ENCODE results near the gene EMP1.

Gene EMP1, protein sequence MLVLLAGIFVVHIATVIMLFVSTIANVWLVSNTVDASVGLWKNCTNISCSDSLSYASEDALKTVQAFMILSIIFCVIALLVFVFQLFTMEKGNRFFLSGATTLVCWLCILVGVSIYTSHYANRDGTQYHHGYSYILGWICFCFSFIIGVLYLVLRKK

GRCh38 chr12:13196130-13196921 is at the start of gene EMP1:
TSS of gene EMP1 (plus strand) at chr12:13196726. CDS start at chr12:13211511, 14,785 bp downstream.
- peak; percentile 62 for DNase-seq (ENCODE audit: low read depth)

DNA sequence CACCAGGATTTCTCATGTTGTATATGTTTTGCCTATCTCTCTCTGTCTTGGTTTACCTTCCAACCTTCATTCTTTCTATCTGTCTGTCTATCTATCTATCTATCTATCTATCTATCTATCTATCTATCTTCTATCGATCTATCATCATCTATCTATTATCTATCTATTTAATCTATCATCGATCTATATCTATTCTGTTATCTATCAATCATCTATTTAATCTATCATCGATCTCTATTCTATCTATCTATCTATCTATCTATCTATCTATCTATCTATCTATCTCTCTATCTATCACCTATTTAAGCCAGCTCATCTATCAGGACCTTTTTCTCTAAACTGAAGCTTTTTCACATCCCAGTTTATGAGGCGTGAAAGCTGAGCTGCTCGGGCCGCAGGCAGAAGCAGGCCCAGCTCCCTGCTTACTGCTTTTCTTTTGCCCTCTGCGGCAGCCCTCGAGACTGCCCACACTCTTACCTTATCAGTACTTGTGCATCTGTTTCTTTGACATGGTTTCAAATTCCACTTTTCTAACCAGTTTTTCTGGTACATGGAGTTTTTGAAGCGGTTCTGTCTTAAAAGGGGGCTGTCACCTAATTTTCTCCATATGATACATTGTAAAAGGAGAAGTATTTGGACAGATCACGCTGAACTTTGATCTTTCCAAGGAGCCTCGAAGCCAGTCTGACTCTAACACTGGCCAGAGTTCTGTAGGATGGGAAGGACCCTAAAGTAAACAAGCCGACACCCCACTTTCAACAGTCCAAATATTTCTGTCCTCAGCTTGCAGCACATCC is 48.6 kb upstream of the EMP1 start:
- no peak for DNase-seq (ENCODE audit: low read depth)

DNA sequence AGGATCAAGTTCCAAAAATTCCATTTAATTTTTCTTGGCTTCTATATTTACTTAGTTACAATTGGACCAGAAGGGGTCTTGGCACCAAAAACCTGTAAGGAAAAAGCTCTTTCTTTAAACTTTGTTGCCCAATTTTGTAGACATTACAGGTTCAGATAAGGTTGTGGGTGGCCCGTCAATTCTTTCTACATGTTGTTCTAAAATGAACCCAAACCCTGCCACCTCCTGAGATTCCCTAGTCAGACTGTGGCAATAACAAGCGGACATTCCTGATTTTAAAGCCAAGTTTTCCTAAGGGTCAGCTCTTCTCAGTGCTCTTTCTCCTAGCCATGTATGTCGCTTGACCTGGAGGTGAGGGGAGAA is 48.1 kb upstream of the EMP1 start:
- no peak for DNase-seq (ENCODE audit: low read depth)

GRCh38 chr12:13149411-13149810 is 47.1 kb upstream of the EMP1 start:
- DNase-seq (ENCODE audit: low read depth), result no peak

DNA sequence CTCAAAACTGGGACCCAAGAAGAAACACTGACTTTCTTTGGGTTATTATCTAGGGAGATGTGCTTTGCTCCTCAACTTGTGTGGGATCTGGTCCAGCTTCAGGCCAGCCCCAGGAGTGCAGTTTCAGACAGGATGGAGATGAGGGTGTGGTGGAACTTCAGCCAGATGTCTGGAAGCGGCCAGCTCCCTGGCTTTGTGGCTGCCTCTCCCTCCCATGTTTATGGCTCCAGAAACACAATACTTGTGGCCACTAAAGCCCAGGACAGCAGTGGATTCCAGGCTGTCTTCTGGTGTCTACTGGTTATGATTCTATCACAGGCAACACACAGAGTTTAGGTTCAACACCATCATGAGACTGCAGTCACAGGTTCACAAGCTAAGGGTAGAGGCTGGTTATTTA is 44.2 kb upstream of the EMP1 start:
- no peak for DNase-seq (ENCODE audit: low read depth)

DNA sequence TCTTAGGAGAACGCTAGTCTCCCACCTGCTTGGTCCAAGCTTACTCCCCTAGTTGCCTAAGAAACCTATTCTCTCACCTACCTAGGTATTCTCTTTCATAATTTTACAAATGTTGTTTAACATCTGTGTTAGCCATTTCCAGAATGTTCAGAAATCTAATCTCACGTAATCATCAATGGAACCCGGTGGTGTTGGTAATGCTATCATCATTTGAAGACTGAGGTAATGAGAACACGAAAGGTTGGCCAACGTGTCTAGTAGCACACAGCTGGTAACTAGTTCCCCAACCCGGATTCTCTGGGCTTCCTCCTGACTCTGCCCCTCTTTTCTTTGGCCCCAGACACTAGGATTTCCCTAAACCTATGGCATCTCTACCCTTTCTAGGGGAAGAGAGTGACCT is 43.8 kb upstream of the EMP1 start:
- no peak for DNase-seq (ENCODE audit: low read depth)

DNA sequence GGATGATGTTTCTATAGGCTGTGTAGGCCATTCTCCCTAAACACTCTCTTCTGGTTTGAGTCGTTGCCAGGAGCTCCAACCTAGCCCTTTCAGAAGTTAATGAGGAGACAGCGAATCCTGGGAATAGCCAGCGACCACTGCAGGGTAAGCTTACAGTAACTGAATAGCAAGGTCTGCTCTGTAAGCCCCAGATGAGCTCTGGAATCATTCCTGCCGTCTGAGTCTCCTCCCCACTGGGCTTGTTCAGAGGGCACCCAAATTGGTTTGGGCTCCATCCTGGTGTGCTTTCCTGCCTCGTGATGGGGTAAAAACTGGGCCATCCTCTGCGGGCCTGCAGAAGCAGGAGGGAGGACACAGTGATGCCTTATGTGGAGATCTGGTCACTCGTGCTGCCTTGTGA is 43.3 kb upstream of the EMP1 start:
- DNase-seq (ENCODE audit: low read depth), result no peak

GRCh38 chr12:13154027-13154538 is 42.4 kb upstream of the EMP1 start:
- no peak for DNase-seq (ENCODE audit: low read depth)

DNA sequence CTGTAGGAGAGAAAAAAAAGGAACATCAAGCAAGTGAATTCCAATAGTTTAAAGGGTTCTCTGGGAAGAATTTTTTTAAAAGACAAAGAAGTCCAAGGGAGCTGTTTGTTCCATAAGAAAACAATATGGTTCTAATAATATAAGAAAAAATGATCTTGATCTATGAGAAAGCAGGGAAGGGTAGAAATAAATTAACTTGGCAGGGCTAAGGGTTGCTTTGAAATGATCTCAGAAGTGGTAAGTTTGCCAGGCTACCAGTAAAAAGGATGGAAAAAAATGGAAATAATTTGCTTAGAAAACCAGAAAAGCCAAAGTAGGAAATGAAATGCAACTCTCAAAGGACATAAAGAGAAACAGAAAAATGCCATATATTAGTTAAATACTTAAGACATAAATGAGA is 41.7 kb upstream of the EMP1 start:
- DNase-seq (ENCODE audit: low read depth), result no peak

GRCh38 chr12:13156277-13156676 is 40.2 kb upstream of the EMP1 start:
- no peak for DNase-seq (ENCODE audit: low read depth)

- DNase-seq (ENCODE audit: low read depth), result no peak
Observed at GRCh38 chr12:13161172-13161571, 35.4 kb upstream of the EMP1 start.

DNA sequence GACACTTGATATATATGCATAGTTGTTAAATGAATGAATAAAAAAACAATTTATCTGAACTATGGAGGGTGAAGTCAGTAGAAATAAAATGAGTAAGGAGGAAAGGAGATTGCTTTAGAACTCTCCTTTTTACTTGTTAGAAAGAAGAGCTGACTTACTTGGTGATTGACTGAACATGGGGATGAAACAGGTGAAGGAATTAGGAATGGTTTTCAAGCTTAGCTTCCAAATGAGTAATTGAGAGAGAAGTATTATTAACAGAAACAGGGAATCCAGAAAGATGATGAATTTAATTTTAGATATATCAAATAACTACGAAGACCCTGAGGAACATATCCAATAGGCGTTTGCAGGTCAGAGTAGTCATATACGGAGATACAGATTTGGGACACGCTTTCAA is 33.6 kb upstream of the EMP1 start:
- DNase-seq (ENCODE audit: low read depth), result no peak

DNA sequence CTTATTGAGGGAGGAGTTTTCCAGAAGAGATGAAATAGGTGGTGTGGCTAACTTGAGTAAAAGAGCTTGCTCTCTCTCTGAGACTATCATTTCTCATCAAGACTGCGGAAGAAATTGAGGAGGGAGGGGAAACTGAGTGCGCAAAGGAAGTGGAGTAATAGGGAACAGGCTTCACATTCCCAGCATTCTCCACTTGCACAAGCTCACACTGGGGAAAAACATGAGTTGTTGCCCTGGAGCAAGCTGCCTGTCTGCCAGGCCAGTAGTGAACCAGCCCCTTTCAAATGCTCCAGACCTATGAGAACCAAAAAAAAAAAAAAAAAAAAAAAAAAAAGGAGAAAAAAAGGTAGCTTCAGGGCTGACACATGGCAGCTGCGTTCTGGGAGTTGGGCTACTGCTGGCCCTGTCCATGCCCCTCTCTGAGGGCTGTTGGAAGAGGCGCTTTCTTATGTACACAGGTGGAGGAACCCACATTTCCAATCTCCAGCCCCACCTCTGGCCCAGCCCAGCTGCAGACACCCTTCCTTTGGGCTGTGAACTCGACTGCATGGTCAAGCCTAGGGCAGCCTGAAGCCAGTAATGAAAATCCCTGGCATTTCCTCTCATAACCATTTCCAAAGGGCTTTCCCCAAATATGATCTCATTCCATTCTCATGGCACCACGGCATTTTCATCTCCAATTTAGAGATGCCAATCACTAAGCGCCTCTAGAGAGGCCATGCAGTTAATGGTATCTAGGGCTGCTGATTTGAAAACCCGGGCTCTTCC is 32.5 kb upstream of the EMP1 start:
- no peak for DNase-seq (ENCODE audit: low read depth)

DNA sequence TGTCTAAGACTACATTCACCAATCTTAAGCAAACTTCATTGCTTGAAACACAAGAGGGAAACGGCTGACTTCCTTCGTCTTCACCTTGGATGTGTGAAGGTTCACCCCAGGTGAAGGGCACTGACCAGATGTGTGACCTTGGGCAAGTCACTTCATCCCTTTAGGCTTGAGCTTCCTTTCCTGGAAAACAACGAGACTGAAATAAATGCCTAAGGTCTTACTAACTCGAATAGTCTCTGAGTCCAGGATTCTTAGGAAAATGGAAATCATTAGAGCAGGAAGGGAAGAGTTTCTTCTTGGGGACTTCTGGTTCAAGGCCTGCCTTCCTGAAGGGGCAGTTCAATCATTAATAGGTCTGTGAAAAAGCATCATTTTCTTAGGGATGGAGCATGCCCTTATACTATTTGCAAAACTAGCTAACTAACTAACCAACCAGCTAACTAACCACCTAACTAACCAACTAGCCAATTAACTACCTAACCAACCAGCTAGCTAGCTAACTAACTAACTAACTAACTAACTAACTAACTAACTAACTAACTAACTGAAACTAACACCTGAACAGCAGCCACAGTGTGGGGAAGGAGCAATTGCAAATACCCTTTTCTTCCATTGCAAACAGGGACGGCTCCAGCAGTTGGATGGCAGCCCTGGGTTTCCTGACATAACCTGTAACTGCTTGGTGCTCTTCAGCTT is 31.5 kb upstream of the EMP1 start:
- no peak for DNase-seq (ENCODE audit: low read depth)

DNA sequence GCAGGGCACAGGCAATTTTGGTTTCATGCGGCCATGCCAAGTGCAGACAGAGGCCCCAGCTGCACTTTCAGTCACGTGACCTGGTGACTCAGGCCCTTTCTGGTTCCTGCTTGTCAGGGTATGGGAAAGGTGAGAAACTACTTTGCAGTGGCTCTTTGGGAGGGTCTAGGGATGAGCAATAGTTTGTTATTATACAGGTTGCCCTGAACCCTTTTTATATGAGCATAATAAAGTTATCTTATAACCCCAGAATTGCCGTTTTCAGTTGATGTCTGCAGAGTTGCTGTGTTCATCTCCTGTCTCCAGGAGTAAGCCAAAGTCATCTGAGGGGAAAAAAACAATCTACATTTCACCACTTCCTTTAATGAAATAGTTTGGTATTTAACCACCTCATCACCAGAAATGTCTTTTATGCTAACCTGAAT is 30.9 kb upstream of the EMP1 start:
- peak; percentile 62 for DNase-seq (ENCODE audit: low read depth)

DNA sequence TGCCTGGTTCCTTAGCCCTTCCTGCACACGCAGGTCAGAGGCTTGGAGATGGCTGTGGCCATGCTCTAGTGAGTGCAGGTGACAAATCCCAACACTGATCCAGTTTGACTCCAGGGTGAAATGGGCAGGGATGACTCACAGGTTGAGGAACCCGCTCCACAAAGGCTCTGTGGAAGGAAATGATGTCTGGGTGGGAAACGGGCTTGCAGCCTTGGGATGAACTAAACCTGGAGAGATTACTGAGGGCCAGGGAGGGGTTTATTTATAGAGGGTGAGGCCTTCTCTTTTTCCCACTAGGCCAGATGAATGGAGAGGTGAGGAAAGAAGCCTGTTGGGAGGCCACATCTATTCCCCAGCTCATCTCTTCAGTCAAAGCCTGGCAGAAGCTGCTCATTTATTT is 29.3 kb upstream of the EMP1 start:
- DNase-seq (ENCODE audit: low read depth), result no peak

GRCh38 chr12:13167906-13168305 is 28.6 kb upstream of the EMP1 start:
- DNase-seq (ENCODE audit: low read depth), result no peak

DNA sequence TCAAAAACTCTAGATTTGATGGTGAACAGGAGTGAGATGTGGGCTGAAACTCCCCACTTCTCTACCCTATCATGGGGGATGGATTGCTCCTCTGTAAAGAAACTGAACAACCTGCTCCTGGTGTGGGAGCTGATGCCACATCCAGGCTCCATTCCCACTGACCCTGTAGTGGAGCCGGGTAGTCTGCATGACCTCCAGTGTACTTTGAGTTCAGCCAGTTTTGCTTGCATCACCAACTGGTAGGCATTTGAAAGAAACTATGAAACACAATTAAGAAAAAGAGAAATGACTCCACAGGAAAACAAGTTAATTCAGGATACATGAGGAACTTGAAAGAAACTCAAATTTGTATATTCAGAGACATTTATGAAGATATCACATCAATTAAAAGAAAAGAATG is 27.3 kb upstream of the EMP1 start:
- no peak for DNase-seq (ENCODE audit: low read depth)

- no peak for DNase-seq (ENCODE audit: low read depth)
Observed at GRCh38 chr12:13170892-13171490, 25.5 kb upstream of the EMP1 start.

GRCh38 chr12:13171921-13172859 is 24.3 kb upstream of the EMP1 start:
- DNase-seq (ENCODE audit: low read depth), result no peak
